Measurements from ENCODE around the gene ELMO3.

DNA sequence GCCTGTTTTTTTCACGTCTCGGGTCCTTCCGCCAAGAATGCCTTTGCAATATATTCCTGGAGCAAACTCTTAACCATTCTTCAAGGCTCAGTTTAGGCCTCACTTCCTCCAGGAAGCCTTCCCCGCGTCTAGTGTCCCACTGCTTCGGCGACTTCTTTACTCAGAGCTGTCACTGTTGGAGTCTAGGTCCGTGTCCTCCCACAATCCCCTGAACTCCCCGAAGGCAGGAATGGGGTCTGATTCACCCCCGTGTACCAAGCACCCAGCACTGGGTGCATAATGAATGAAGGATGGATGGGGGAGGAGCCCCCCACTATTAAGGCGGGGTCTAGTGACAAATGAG, 15.7 kb upstream of the ELMO3 start:
- TF ChIP-seq POLR2A (IDR thresholded peaks at IDR 0.05) = no peak
- TF ChIP-seq CTCF (IDR thresholded peaks at IDR 0.05) = no peak
